ENCODE data around the gene AMPH.

AMPH gene

GRCh38 chr7:38630720-38631673, at the start of gene AMPH:
AMPH (minus strand) TSS chr7:38631373; CDS start chr7:38631351, 22 bp downstream.
- no peaks in the 10 kb centered on the region for H3K9me3 ChIP-seq (ENCODE audit: insufficient read depth, low read length)
- H3K4me3 ChIP-seq (ENCODE audit: insufficient read depth, low read length, poor library complexity, severe bottlenecking) = no peak within 1 kb of the TSS
- H3F3A ChIP-seq (ENCODE audit: insufficient read depth) = no peaks in the 10 kb centered on the region
- H3K36me3 ChIP-seq (ENCODE audit: low read length) = no peaks in the 10 kb centered on the region
- H2AFZ ChIP-seq (ENCODE audit: low read depth, low read length, severe bottlenecking) = no peak within 1 kb of the TSS
- H3K27ac ChIP-seq (ENCODE audit: low read depth, low read length) = no peak within 1 kb of the TSS
- no peaks in the 10 kb centered on the region for H3K9me2 ChIP-seq (replicated peaks; ENCODE audit: insufficient read depth, low read length)
- no peak within 1 kb of the TSS for H3K4me2 ChIP-seq (ENCODE audit: low read depth, low read length, poor library complexity, severe bottlenecking)
- H3K79me2 ChIP-seq (ENCODE audit: insufficient read depth, low read length) = no peaks in the 10 kb centered on the region
- no peaks in the 10 kb centered on the region for H4K20me1 ChIP-seq (ENCODE audit: low read depth, low read length)
- no peak for TF ChIP-seq CTCF (IDR thresholded peaks at IDR 0.05; ENCODE audit: insufficient read depth, low read length, poor library complexity, severe bottlenecking)
- TF ChIP-seq EZH2phosphoT487 (conservative IDR thresholded peaks at IDR 0.05; ENCODE audit: low read length) = no peak
- H3K27me3 ChIP-seq (ENCODE audit: low read length) = no peaks in the 10 kb centered on the region
- H3K9ac ChIP-seq (ENCODE audit: low read length) = no peak within 1 kb of the TSS

- no peak overlapping the region for H3K9ac ChIP-seq (ENCODE audit: low read length)
These were observed 48.2 kb upstream of the AMPH start for GRCh38 chr7:38679419-38679818.

GRCh38 chr7:38678698-38679054, 47.5 kb upstream of the AMPH start:
- TF ChIP-seq CTCF (IDR thresholded peaks at IDR 0.05; ENCODE audit: insufficient read depth, low read length, poor library complexity, severe bottlenecking) = no peak
- no peak for TF ChIP-seq EZH2phosphoT487 (conservative IDR thresholded peaks at IDR 0.05; ENCODE audit: low read length)
- Histone ChIP-seq H3K4me3 (ENCODE audit: insufficient read depth, low read length, poor library complexity, severe bottlenecking) (no peak overlapping the region), H3K9me3 (ENCODE audit: insufficient read depth, low read length) (no peaks in the 10 kb centered on the region), H3K27ac (ENCODE audit: low read depth, low read length) (no peak overlapping the region), H3F3A (ENCODE audit: insufficient read depth) (no peaks in the 10 kb centered on the region), H3K4me2 (ENCODE audit: low read depth, low read length, poor library complexity, severe bottlenecking) (no peak overlapping the region), H3K9me2 (replicated peaks; ENCODE audit: insufficient read depth, low read length) (no peaks in the 10 kb centered on the region), H2AFZ (ENCODE audit: low read depth, low read length, severe bottlenecking) (no peak overlapping the region), H3K36me3 (ENCODE audit: low read length) (no peaks in the 10 kb centered on the region), H3K9ac (ENCODE audit: low read length) (no peak overlapping the region), H4K20me1 (ENCODE audit: low read depth, low read length) (no peaks in the 10 kb centered on the region), H3K79me2 (ENCODE audit: insufficient read depth, low read length) (no peaks in the 10 kb centered on the region), H3K27me3 (ENCODE audit: low read length) (no peaks in the 10 kb centered on the region)

More at GRCh38 chr7:38679419-38679818, 48.2 kb upstream of the AMPH start:
- Histone ChIP-seq H3F3A (ENCODE audit: insufficient read depth) (no peaks in the 10 kb centered on the region), H3K27me3 (ENCODE audit: low read length) (no peaks in the 10 kb centered on the region), H2AFZ (ENCODE audit: low read depth, low read length, severe bottlenecking) (no peak overlapping the region), H3K4me2 (ENCODE audit: low read depth, low read length, poor library complexity, severe bottlenecking) (no peak overlapping the region), H3K27ac (ENCODE audit: low read depth, low read length) (no peak overlapping the region), H3K79me2 (ENCODE audit: insufficient read depth, low read length) (no peaks in the 10 kb centered on the region), H3K36me3 (ENCODE audit: low read length) (no peaks in the 10 kb centered on the region), H3K9me2 (replicated peaks; ENCODE audit: insufficient read depth, low read length) (no peaks in the 10 kb centered on the region), H3K9me3 (ENCODE audit: insufficient read depth, low read length) (no peaks in the 10 kb centered on the region), H3K4me3 (ENCODE audit: insufficient read depth, low read length, poor library complexity, severe bottlenecking) (no peak overlapping the region), H4K20me1 (ENCODE audit: low read depth, low read length) (no peaks in the 10 kb centered on the region)
- TF ChIP-seq CTCF (IDR thresholded peaks at IDR 0.05; ENCODE audit: insufficient read depth, low read length, poor library complexity, severe bottlenecking) (no peak), EZH2phosphoT487 (conservative IDR thresholded peaks at IDR 0.05; ENCODE audit: low read length) (no peak)

Data from SU-DHL-6 (cell line).